GM19035 (cell line): ENCODE results near the gene EXOC3L1.

Experiments
- ATAC-seq: cut with Tn5 transposase; IDR thresholded peaks from one replicate; pipeline ENCODE4 v1.9.1; 2021; ENCODE audit not compliant: unreplicated experiment

Gene EXOC3L1

GRCh38 chr16:67150047-67150832 is 39.7 kb downstream of the EXOC3L1 start:
- ATAC-seq = no peak

GRCh38 chr16:67149276-67150046 is 40.5 kb downstream of the EXOC3L1 start:
- ATAC-seq = no peak

- no peak for ATAC-seq
Measured at GRCh38 chr16:67148656-67149275, 41.2 kb downstream of the EXOC3L1 start.

GRCh38 chr16:67148221-67148620 is 41.7 kb downstream of the EXOC3L1 start:
- no peak for ATAC-seq

GRCh38 chr16:67147437-67148140 is 42.3 kb downstream of the EXOC3L1 start:
- ATAC-seq = no peak

- ATAC-seq = no peak
Measured at GRCh38 chr16:67146523-67147357, 43.2 kb downstream of the EXOC3L1 start.

- ATAC-seq = no peak
Measured at GRCh38 chr16:67145746-67146145, 44.2 kb downstream of the EXOC3L1 start.

GRCh38 chr16:67144943-67145342 is 45.0 kb downstream of the EXOC3L1 start:
- no peak for ATAC-seq

- ATAC-seq = no peak
Measured at GRCh38 chr16:67142342-67142741, 47.6 kb downstream of the EXOC3L1 start.

- no peak for ATAC-seq
Measured at GRCh38 chr16:67141391-67141790, 48.5 kb downstream of the EXOC3L1 start.

- no peak for ATAC-seq
Measured at GRCh38 chr16:67137605-67138004, 52.3 kb downstream of the EXOC3L1 start.
